ENCODE measurements around the gene OR5C1.
A peak's percentile ranks its signal among the peaks of the same experiment; 100 is the strongest.
"Not testable (repeated sequence)": the region's sequence is repeated elsewhere in the genome, so short reads cannot be mapped to it uniquely, and the experiment has no call there.

OR5C1 gene

GRCh38 chr9:122788831-122789230 is at the start of gene OR5C1:
TSS of gene OR5C1 (plus strand) at chr9:122788933. CDS start at chr9:122788933, 0 bp downstream.
- DNase-seq (no peak), ATAC-seq (no peak)

DNA sequence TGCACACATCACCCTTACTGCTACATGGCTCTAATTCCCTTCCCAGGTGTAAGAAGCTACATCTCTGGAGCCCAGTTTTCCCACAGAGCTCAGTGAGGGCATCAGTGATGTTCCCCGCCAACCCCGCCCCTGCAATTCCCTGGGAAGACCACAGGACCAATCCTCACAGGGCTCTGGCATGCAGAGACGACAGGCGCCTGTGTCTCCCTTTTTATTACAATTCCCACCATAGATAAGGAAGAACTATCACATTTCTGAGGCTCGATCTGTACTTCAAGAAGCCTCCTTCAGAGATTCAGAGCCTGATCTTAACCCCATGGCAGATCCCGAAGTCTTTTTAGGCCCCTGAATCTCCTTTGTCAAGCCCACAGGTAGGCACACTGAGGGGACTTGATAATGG is 46.7 kb upstream of the OR5C1 start, which contains the start of gene OR1L6:
OR1L6 (plus strand) TSS at position 301 of the 400 bp plus-strand sequence. CDS start 7,545 bp downstream, outside the sequence.
- ATAC-seq (no peak), DNase-seq (no peak)

GRCh38 chr9:122754825-122755224 is 33.9 kb upstream of the OR5C1 start:
- no peak for ATAC-seq
- DNase-seq: no peak

GRCh38 chr9:122767817-122768216 is 20.9 kb upstream of the OR5C1 start:
- DNase-seq (no peak), ATAC-seq (no peak)

DNA sequence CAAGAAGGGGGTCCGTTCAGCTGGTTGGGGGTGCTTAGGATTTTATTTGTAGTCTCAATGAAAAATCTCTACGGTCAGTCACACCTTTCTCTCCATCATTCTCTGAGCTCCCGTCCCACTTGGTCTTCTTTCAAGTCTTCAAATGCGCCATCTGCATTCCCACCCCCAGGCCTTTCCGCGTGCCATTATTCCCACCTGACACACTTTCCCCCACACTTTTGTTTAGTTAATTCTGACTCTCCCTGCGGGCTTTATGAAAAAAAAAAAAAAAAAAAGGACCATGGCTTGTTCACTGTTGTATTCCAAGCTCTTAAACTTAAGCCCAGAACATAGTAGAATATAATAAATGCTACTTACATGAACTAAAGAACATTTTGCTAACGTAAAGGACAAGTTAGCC is 11.7 kb upstream of the OR5C1 start:
- DNase-seq: no peak
- ATAC-seq: no peak

- ATAC-seq (no peak), DNase-seq (no peak)
Measured at GRCh38 chr9:122777935-122778627, 10.7 kb upstream of the OR5C1 start.

DNA sequence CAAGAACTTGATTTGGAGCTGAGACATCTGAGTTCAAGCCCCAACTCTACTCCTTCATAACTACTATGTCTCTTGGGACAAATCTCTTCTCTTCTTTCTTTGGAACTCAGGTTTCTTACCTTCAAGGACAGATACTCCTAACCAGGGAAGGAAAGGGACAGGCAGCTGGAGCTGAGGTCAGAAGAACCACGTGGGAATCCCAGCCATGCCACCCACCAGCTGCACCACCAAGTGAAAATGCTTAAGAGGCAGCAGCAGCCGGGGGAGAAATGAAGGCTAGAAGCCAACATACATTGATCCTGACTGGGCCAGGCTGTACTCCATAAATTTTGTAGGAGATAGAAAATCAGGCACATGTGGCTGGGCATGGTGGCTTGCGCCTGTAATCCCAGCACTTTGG is 9.6 kb upstream of the OR5C1 start:
- DNase-seq (no peak), ATAC-seq (no peak)

DNA sequence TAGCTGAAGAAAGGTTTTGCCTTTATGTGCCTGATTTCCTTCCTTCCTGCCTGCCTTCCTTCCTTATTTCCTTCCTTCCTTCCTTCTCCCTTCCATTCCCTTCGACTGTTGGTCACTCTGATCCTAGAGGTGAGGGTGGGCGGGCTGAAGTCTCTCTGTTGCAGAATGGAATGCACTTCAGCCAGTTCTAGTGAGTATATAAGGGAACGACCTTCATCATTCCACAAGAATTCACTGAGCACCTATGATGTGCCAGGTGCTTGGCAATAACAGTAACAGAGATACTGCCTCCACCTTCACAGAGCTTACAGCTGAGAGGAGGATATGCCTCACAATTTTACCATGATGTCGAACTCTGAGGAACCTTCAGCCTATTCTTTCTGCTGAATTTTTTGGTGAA is 8.7 kb upstream of the OR5C1 start:
- DNase-seq (no peak), ATAC-seq (no peak)

GRCh38 chr9:122781671-122782070 is 7.1 kb upstream of the OR5C1 start:
- ATAC-seq: no peak

DNA sequence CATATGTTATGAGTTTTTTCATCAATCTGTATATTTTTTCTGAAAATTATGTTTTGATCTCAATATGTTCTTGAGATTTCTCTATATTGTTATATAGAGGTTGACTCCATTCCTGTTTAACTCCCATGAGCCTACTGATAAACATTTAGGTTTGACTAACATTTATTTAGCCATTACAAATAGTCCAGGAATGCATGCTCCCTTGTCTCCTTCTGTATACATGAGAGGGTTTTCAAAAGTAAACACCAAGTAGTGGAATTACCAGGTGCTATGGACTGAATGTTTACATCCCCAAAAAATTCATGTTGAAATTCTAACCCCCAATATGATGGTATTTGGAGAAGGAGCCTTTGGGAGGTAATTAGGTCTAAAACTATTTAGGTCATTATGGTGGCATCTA is 3.5 kb upstream of the OR5C1 start:
- no peak for DNase-seq
- ATAC-seq: no peak

More at GRCh38 chr9:122781671-122782070, 7.1 kb upstream of the OR5C1 start:
- DNase-seq: no peak

DNA sequence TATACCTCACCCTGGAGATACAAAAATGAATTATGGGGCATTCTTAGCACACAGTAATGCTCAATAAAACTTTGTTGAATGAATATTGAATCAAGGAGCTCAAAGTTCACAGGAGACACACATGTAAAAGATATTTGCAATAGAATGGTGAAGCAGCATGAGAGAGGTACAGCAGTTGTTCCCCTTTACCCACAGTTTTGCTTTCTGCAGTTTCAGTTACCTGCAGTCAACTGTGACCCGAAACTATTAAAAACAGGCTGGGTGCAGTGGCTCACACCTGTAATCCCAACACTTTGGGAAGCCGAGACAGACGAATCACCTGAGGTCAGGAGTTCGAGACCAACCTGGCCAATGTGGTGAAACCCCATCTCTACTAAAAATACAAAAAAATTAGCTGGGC is 2.4 kb upstream of the OR5C1 start:
- no peak for DNase-seq
- ATAC-seq: no peak

- DNase-seq: no peak
- no peak for ATAC-seq
Measured at GRCh38 chr9:122789256-122790046, 718 bp downstream of the OR5C1 start.

DNA sequence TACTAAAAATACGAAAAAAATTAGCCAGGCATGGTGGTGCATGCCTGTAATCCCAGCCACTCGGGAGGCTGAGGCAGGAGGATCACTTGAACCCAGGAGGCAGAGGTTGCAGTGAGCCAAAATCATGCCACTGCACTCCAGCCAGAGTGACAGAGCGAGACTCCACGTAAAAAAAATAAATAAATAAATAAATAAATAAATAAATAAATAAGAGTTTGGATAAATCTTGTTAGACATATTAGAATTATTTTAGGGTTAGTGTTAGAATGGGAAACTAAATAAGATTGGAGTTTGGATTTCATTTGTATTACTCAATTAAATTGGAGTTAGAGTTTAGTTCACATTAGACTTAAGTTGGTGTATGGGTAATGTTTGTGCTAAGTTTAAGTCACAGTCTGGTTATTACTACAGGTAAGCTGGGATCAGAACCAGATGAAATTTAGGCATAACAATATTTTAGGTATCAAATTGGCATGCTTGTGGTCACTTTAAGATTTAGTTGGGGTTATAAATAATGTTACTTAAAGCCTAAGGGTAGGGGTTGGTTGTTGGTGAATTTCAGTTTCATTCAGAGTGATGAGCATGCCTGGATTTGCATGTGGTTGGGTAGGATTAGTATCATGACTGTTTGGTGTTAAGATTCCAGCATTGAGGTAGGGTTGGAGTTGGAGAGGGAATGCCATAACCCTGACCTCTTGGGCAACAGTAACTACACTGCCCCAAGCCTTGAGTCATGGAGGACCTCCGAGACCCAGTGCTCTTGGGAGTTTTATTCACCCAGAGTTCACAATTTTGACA is 3.3 kb downstream of the OR5C1 start:
- DNase-seq (no peak), ATAC-seq (no peak)

DNA sequence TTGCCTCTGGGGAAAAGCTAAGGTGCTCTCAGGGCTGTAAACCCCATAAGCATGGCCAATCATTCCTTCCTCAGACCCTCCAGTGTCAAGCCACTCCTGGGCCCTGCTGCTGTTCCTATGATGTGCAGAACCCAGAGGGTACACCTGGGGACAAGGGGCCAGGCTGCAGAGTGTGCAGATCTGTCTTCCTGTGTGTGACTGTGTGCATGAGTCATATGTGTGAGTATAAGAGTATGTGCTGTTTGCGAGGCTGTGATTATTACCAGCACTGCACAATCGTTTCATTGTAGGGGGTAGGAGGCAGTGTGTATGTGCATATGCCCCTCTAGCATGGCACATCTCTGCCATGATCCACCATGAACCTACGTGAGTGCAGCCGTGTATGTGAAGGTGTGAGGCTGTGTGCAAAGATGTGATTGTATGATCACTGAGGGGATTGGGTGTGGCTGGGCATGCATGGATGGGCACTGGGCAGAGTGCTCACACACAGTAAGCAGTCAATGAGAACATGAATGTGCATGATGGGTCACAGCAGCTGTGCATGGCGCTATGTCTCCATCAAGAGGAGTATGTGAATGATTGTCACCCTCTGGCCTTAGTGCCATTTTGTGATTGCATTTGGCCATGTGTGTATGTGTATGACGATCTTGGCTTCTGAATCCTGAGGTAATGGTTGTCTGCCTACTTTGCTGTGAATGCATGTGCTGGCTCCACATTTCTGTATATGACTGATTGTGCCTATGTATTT is 8.8 kb downstream of the OR5C1 start:
- ATAC-seq (peak; percentile 32), DNase-seq (no peak)

DNA sequence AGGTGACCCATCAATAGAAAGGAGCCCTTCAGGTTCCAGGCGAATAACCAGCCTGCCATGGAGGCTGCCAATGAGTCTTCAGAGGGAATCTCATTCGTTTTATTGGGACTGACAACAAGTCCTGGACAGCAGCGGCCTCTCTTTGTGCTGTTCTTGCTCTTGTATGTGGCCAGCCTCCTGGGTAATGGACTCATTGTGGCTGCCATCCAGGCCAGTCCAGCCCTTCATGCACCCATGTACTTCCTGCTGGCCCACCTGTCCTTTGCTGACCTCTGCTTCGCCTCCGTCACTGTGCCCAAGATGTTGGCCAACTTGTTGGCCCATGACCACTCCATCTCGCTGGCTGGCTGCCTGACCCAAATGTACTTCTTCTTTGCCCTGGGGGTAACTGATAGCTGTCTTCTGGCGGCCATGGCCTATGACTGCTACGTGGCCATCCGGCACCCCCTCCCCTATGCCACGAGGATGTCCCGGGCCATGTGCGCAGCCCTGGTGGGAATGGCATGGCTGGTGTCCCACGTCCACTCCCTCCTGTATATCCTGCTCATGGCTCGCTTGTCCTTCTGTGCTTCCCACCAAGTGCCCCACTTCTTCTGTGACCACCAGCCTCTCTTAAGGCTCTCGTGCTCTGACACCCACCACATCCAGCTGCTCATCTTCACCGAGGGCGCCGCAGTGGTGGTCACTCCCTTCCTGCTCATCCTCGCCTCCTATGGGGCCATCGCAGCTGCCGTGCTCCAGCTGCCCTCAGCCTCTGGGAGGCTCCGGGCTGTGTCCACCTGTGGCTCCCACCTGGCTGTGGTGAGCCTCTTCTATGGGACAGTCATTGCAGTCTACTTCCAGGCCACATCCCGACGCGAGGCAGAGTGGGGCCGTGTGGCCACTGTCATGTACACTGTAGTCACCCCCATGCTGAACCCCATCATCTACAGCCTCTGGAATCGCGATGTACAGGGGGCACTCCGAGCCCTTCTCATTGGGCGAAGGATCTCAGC is 11.6 kb downstream of the OR5C1 start, which contains the start of gene OR1K1:
OR1K1 (plus strand) TSS at position 58 of the 995 bp plus-strand sequence; CDS start at position 58, 0 bp downstream.
- ATAC-seq: no peak
- DNase-seq: no peak

DNA sequence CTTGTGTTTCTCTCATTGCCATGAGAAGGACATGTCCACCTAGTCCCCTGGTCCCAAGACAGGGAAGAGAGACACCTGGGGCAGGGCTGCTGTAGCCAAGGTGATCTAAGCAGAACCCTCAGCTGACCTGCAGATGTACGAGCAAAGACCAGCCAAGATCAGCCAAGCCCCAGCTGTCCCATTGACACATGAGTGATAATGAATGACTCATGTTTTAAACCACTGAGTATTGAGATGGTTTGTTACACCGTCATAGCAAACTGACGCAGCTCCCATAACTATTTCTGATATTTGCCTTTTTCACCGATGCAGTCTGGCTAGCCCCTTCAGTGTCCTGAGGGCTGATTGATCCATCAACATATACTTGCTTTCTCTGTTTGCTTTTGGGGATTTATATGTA is 17.9 kb downstream of the OR5C1 start:
- DNase-seq (peak; percentile 24), ATAC-seq (peak; percentile 45)

DNA sequence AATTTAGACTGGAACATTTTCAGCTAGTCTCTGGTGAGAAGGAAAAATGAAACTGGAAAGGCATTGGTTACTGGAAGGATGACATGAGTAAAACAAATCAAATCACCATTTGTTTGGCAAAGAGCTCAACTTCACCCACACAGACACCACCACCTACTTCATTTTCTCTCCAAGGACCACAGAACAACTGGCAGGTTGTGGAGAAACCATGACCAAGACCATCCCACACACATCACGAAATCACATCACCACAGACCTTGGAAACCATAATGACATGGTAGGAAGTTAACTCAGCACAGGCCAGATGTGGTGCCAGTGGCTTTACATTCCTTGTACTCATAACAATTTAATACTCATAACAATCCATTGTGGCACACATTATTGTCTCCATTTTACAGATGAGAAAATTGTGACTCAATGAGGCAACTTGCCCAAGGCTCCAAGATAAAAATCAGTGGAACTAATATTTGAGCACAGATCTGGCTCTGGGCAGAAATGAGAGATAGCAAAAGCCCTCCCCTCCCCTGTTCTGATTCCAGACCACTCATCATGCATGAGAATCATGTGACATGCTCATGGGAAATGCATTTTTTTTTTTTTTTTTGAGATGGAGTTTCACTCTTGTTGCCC is 18.7 kb downstream of the OR5C1 start:
- ATAC-seq (peak; percentile 81), DNase-seq (peak; percentile 57)

DNA sequence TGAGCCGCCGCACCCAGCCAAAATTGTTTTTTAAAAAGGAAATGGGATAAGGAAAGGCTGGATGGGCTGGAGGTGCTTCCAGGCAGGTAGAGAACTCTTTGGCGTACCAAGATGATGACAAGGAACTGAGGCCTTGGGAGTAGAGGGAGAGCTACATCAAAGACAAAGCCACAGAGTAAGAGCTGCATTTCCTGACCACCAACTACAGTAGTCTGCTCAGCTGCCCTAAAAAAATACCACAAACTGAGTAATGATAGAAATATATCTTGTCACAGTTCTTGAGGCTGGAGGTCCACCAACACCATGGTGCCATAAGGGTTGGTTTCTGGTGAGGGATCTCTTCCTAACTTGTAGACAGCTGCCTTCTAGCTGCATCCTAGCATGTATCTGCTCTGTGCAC is 19.4 kb downstream of the OR5C1 start:
- no peak for ATAC-seq

GRCh38 chr9:122809261-122809660 is 20.5 kb downstream of the OR5C1 start:
- ATAC-seq, DNase-seq: not testable (repeated sequence)

More for the DNA sequence above, 19.4 kb downstream of the OR5C1 start:
- DNase-seq: no peak
